ENCODE measurements around the gene P2RX5.

P2RX5 gene

DNA sequence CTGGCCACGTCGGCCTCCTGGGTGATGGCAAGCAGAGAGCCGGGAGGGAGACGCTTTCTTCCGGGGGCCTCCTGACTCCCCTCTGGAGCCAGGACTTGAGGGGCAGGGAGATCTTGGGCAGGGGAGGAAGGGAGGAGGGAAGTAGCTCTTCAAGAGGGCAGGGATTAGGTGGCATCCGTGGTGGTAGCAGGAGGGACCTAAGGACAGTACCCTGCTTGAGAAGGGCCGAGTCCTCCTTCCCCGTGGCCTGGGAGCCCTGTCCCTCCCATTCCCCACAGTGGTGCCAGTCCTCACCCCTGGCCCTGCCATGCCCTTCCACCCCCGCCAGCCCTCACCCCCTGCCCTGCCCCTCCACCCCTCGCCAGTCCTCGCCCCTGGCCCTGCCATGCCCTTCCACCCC is 40.2 kb downstream of the P2RX5 start:
- Histone ChIP-seq H3K9me3 (ENCODE audit: insufficient read depth, low read length) (no peaks in the 10 kb centered on the region), H3K9ac (ENCODE audit: insufficient read length, low read depth) (no peak overlapping the region), H3K36me3 (ENCODE audit: insufficient read depth, insufficient read length, low read length) (peaks cover 39% of the 10 kb centered on the region), H3K4me1 (ENCODE audit: insufficient read depth, insufficient read length) (peaks cover 11% of the 10 kb centered on the region), H3K4me3 (ENCODE audit: insufficient read length, low read depth) (no peak overlapping the region), H3K27me3 (ENCODE audit: insufficient read depth, insufficient read length) (no peaks in the 10 kb centered on the region)
- TF ChIP-seq YY1 (IDR thresholded peaks at IDR 0.05; ENCODE audit: insufficient read depth, insufficient read length) (no peak), SUZ12 (IDR thresholded peaks at IDR 0.05; ENCODE audit: extremely low read depth, insufficient read depth, insufficient read length) (no peak), ZNF274 (IDR thresholded peaks at IDR 0.05; ENCODE audit: low read depth, low read length) (no peak)
- no peak for DNase-seq (ENCODE audit: low read depth, low spot score)

DNA sequence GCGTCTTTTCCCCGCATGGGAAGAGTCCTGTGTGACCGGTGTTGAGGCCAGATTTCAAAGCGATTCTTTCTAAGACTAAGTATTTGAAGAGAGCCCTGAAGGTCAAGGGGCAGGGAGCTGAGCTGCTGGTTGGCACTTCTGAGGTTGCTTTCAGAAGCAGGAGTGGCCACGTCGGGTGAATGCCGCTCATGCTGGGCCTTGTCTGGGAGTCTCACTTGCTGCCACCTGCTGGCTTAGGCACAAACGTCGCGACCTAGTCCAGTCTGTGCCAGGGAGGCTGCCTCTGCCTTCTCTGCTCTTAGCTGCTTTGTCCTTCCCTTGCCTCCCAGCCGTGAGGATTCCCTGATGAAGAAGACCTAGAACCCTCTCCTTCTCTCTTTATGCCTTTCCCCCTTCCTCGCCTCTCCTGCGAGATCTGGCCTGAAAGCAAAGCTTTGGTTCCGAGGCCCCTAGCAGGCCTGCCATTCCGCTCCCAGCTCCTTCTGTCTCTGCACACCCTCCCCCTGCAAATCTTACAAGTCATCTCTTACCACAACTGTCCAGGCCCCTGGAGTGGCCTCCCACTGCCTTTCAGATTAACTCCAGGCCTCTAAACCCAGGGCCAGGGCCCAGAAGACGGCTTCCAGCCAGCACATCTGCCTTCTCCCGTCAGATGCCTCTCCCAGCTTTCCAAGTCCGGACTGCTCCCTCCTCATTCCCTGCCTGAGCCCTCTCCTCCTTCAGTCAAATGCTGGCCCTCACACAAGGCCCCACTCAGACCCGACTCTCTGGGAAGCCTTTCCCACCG is 48.0 kb downstream of the P2RX5 start:
- no peak overlapping the region for H3K4me3 ChIP-seq (ENCODE audit: insufficient read length, low read depth)
- TF ChIP-seq ZNF274 (IDR thresholded peaks at IDR 0.05; ENCODE audit: low read depth, low read length) (no peak), YY1 (IDR thresholded peaks at IDR 0.05; ENCODE audit: insufficient read depth, insufficient read length) (no peak), SUZ12 (IDR thresholded peaks at IDR 0.05; ENCODE audit: extremely low read depth, insufficient read depth, insufficient read length) (no peak)
- no peak for DNase-seq (ENCODE audit: low read depth, low spot score)
- no peaks in the 10 kb centered on the region for H3K9me3 ChIP-seq (ENCODE audit: insufficient read depth, low read length)
- H3K27me3 ChIP-seq (ENCODE audit: insufficient read depth, insufficient read length): no peaks in the 10 kb centered on the region
- peaks cover 77% of the 10 kb centered on the region for H3K36me3 ChIP-seq (ENCODE audit: insufficient read depth, insufficient read length, low read length)
- H3K9ac ChIP-seq (ENCODE audit: insufficient read length, low read depth): no peak overlapping the region
- peaks cover 2% of the 10 kb centered on the region for H3K4me1 ChIP-seq (ENCODE audit: insufficient read depth, insufficient read length)

DNA sequence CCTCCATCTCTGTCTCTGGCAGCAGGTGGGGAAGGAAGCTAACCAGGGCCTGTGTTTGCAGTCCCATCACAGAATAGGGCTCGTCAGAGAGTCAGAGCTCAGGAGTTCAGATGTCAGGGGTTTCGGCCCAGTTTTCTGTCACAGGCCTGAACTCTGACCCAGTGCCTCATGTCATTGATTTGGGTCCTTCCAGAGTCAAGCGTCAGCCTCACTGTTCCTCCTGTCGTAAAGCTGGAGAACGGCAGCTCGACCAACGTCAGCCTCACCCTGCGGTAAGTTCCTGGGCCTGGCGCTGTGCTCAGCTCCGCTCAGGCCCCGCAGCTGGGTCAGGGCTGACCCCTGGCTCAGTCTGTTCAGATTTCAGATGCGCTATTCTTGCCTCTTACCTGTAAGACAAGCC is 48.7 kb downstream of the P2RX5 start:
- DNase-seq (ENCODE audit: low read depth, low spot score): no peak

DNA sequence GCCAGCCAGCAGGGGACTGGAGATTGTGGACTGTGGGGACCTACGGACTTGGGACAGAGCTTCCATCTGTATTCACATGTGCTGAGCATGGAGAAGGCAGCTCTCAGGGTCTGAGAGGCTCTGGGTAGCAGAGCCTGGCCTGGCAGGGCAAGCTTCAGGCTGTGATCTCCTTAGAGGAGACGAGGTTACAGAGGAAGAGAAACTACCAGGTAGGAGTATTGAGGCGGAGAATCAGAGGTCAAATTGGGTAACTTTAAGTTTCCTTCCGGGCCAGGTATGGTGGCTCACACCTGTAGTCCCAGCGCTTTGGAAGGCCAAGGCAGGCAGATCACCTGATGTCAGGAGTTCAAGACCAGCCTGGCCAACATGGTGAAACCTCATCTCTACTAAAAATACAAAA is 50.6 kb downstream of the P2RX5 start:
- no peak overlapping the region for H3K9ac ChIP-seq (ENCODE audit: insufficient read length, low read depth)

More for the DNA sequence above, 48.7 kb downstream of the P2RX5 start:
- H3K9ac ChIP-seq (ENCODE audit: insufficient read length, low read depth): no peak overlapping the region
- no peaks in the 10 kb centered on the region for H3K27me3 ChIP-seq (ENCODE audit: insufficient read depth, insufficient read length)
- H3K36me3 ChIP-seq (ENCODE audit: insufficient read depth, insufficient read length, low read length): peaks cover 71% of the 10 kb centered on the region
- peaks cover 2% of the 10 kb centered on the region for H3K4me1 ChIP-seq (ENCODE audit: insufficient read depth, insufficient read length)
- TF ChIP-seq ZNF274 (IDR thresholded peaks at IDR 0.05; ENCODE audit: low read depth, low read length) (no peak), SUZ12 (IDR thresholded peaks at IDR 0.05; ENCODE audit: extremely low read depth, insufficient read depth, insufficient read length) (no peak), YY1 (IDR thresholded peaks at IDR 0.05; ENCODE audit: insufficient read depth, insufficient read length) (no peak)
- H3K9me3 ChIP-seq (ENCODE audit: insufficient read depth, low read length): no peaks in the 10 kb centered on the region
- H3K4me3 ChIP-seq (ENCODE audit: insufficient read length, low read depth): no peak overlapping the region

DNA sequence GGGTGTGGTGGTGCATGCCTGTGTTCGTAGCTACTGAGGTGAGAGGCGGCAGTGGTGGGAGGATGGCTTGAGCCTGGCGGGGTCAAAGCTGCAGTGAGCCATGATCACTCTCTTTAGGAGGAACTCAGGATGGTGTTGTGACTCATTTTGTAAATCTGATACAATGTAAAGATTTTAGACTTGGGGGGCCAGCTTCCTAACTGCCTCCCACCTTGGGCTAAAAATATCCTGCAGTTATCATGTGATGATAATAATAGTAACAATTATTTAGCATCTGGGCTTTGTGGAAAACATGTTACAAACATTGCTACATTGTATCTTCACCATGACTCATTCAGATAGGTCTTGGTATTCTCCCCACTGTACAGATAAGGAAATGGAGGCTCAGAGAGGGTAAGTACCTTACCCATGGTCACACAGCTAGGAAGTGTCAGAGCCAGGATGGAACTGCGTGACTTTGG is 52.0 kb downstream of the P2RX5 start:
- TF ChIP-seq ZNF274 (IDR thresholded peaks at IDR 0.05; ENCODE audit: low read depth, low read length) (no peak), SUZ12 (IDR thresholded peaks at IDR 0.05; ENCODE audit: extremely low read depth, insufficient read depth, insufficient read length) (no peak), YY1 (IDR thresholded peaks at IDR 0.05; ENCODE audit: insufficient read depth, insufficient read length) (no peak)
- Histone ChIP-seq H3K4me1 (ENCODE audit: insufficient read depth, insufficient read length) (peaks cover 9% of the 10 kb centered on the region), H3K9ac (ENCODE audit: insufficient read length, low read depth) (no peak overlapping the region), H3K9me3 (ENCODE audit: insufficient read depth, low read length) (no peaks in the 10 kb centered on the region), H3K27me3 (ENCODE audit: insufficient read depth, insufficient read length) (no peaks in the 10 kb centered on the region), H3K4me3 (ENCODE audit: insufficient read length, low read depth) (no peak overlapping the region), H3K36me3 (ENCODE audit: insufficient read depth, insufficient read length, low read length) (peaks cover 69% of the 10 kb centered on the region)
- DNase-seq (ENCODE audit: low read depth, low spot score): no peak

More for the DNA sequence above, 50.6 kb downstream of the P2RX5 start:
- DNase-seq (ENCODE audit: low read depth, low spot score): no peak
- TF ChIP-seq ZNF274 (IDR thresholded peaks at IDR 0.05; ENCODE audit: low read depth, low read length) (no peak), SUZ12 (IDR thresholded peaks at IDR 0.05; ENCODE audit: extremely low read depth, insufficient read depth, insufficient read length) (no peak), YY1 (IDR thresholded peaks at IDR 0.05; ENCODE audit: insufficient read depth, insufficient read length) (no peak)
- Histone ChIP-seq H3K4me1 (ENCODE audit: insufficient read depth, insufficient read length) (peaks cover 7% of the 10 kb centered on the region), H3K4me3 (ENCODE audit: insufficient read length, low read depth) (no peak overlapping the region), H3K36me3 (ENCODE audit: insufficient read depth, insufficient read length, low read length) (peaks cover 75% of the 10 kb centered on the region), H3K9me3 (ENCODE audit: insufficient read depth, low read length) (no peaks in the 10 kb centered on the region), H3K27me3 (ENCODE audit: insufficient read depth, insufficient read length) (no peaks in the 10 kb centered on the region)

DNA sequence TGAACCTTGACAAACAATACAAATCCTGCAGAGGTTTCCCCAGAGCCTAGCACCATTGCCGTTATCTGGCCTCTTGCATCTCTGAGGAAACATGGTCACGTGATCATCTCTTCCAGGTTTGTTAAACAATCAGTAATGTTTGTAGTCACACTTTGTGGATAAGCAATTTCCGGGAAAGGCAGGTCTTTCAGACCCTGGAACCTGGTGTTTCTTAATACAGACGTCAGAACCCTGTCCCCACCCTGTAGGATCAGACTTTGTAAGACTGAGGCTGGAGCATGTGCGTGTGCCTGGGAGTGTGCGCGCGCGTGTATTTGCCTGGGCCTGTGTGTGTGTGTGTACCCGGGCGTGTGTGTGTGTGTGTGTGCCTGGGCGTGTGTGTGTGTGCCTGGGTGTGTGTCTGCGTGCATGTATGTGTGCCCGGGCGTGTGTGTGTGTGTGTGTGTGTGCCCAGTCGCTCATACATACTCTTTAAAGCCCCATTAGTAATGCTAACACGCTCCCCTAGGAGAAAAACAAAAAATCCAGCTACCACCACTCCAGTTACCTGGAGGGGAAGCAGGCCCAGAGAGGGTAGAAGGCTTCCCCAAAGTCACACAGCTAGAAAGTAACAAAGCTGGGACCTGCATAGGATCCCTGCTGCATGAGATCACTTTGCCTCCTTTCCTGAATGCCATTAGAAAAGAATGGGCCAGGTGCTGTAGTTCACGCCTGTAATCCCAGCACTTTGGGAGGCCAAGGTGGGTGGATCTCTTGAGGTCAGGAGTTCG is 54.1 kb downstream of the P2RX5 start:
- TF ChIP-seq ZNF274 (IDR thresholded peaks at IDR 0.05; ENCODE audit: low read depth, low read length): no peak
- TF ChIP-seq YY1 (IDR thresholded peaks at IDR 0.05; ENCODE audit: insufficient read depth, insufficient read length): no peak
- TF ChIP-seq SUZ12 (IDR thresholded peaks at IDR 0.05; ENCODE audit: extremely low read depth, insufficient read depth, insufficient read length): no peak
- Histone ChIP-seq H3K27me3 (ENCODE audit: insufficient read depth, insufficient read length) (no peaks in the 10 kb centered on the region), H3K4me3 (ENCODE audit: insufficient read length, low read depth) (no peak overlapping the region), H3K4me1 (ENCODE audit: insufficient read depth, insufficient read length) (peaks cover 9% of the 10 kb centered on the region), H3K9me3 (ENCODE audit: insufficient read depth, low read length) (no peaks in the 10 kb centered on the region), H3K36me3 (ENCODE audit: insufficient read depth, insufficient read length, low read length) (peaks cover 61% of the 10 kb centered on the region), H3K9ac (ENCODE audit: insufficient read length, low read depth) (no peak overlapping the region)
- DNase-seq (ENCODE audit: low read depth, low spot score): no peak

DNA sequence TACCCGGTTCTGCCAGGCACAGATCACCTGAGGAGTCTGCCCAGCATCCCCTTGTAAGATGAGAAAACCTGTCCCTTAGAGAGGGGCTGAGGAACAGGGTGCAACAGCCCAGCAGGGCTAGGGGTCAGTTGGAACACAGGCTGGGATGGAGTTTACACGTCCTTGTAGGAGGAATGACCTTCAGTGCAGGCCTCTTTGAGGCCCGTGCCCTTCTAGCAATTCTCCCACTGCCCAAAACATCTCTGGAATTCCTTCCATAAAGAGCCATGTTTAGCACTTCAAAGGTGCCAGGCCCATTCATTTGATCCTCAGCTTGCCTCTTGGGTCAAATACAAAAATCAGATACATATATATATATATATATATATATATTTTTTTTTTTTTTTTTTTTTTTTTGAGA is 54.9 kb downstream of the P2RX5 start:
- H3K27me3 ChIP-seq (ENCODE audit: insufficient read depth, insufficient read length): no peaks in the 10 kb centered on the region
- H3K36me3 ChIP-seq (ENCODE audit: insufficient read depth, insufficient read length, low read length): peaks cover 52% of the 10 kb centered on the region
- H3K9me3 ChIP-seq (ENCODE audit: insufficient read depth, low read length): no peaks in the 10 kb centered on the region
- peaks cover 7% of the 10 kb centered on the region for H3K4me1 ChIP-seq (ENCODE audit: insufficient read depth, insufficient read length)
- H3K4me3 ChIP-seq (ENCODE audit: insufficient read length, low read depth): no peak overlapping the region
- TF ChIP-seq ZNF274 (IDR thresholded peaks at IDR 0.05; ENCODE audit: low read depth, low read length) (no peak), SUZ12 (IDR thresholded peaks at IDR 0.05; ENCODE audit: extremely low read depth, insufficient read depth, insufficient read length) (no peak), YY1 (IDR thresholded peaks at IDR 0.05; ENCODE audit: insufficient read depth, insufficient read length) (no peak)
- DNase-seq (ENCODE audit: low read depth, low spot score): no peak
- H3K9ac ChIP-seq (ENCODE audit: insufficient read length, low read depth): no peak overlapping the region
